Measurements from ENCODE around the gene ICE1.
"Not testable (repeated sequence)": the region's sequence is repeated elsewhere in the genome, so short reads cannot be mapped to it uniquely, and the experiment has no call there.

Gene ICE1

GRCh38 chr5:5483880-5484598 is 61.6 kb downstream of the ICE1 start:
- H3K4me1 ChIP-seq (ENCODE audit: control insufficient read depth, insufficient read depth, low read length, poor library complexity, severe bottlenecking), result no peaks in the 10 kb centered on the region
- no peak overlapping the region for H3K4me3 ChIP-seq (ENCODE audit: insufficient read depth, low read depth, low read length, poor library complexity, severe bottlenecking)
- DNase-seq, result no peak
- peaks cover 11% of the 10 kb centered on the region for H3K36me3 ChIP-seq (ENCODE audit: control insufficient read depth, insufficient read depth, low read length)
- no peaks in the 10 kb centered on the region for H3K9me3 ChIP-seq (ENCODE audit: control insufficient read depth, low read length)
- H3K27ac ChIP-seq (ENCODE audit: insufficient read depth, low read length, poor library complexity, severe bottlenecking), result no peak overlapping the region
- H3K27me3 ChIP-seq (replicated peaks; ENCODE audit: control insufficient read depth, insufficient read depth, low read length, poor library complexity, severe bottlenecking), result no peaks in the 10 kb centered on the region

DNA sequence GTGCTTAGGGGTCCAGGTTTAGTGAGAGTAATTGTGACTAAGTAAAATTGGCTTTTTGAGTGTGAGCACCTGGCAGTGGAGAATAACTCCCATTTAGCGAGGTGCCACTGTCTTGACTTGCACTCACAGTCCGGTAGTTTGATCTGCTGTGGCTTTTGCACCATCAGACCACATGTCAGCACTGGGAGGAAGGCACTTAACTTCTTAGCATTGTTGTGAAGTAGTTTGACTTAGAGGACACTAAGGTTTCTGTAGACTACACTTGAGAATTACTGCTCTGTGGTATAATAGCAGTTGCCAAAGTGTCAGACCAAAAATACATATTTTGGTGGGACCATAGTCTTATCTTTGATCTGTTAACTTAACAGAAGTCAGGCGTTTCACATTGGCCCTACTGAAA is 63.6 kb downstream of the ICE1 start:
- DNase-seq, result no peak
- H3K36me3 ChIP-seq (ENCODE audit: control insufficient read depth, insufficient read depth, low read length), result peaks cover 17% of the 10 kb centered on the region

DNA sequence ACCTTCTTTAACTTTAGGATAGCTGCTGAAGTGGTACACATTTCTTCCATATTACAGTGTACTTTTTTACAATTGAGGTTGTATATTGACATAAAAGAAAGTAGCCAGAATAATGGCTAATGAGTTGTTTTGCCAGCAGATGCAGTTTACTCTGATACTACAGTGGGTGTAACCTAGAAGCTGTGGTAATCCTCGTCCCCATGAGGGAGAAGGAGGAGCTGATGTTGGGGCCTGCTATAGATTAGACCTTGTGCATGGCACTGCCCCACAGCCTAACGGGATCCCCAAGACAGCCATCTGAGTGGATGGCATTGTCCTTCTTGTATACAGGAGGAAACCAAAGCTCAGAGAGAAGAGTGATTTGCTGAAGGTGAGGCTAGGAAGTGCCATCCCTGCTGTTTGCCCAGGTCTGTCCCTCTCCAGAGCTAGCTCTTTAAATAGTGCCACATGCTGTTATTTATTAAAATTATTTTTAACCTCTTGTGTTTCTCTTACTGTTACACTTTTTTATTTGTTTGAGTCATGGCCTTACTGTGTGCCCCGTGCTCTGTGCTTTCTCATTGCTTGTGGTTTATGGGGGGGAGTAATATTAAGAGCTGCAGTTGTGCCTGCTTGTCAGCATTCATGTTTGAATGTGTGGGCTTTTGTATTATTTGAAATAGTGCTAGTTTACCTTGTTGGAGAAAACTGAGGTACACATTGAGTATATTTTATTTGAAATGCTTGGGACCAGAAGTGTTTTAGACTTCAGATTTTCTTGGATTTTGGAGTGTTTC is 65.3 kb downstream of the ICE1 start:
- Histone ChIP-seq H3K9me3 (ENCODE audit: control insufficient read depth, low read length) (no peaks in the 10 kb centered on the region), H3K4me1 (ENCODE audit: control insufficient read depth, insufficient read depth, low read length, poor library complexity, severe bottlenecking) (peaks cover 3% of the 10 kb centered on the region), H3K36me3 (ENCODE audit: control insufficient read depth, insufficient read depth, low read length) (peaks cover 17% of the 10 kb centered on the region), H3K27me3 (replicated peaks; ENCODE audit: control insufficient read depth, insufficient read depth, low read length, poor library complexity, severe bottlenecking) (no peaks in the 10 kb centered on the region), H3K27ac (ENCODE audit: insufficient read depth, low read length, poor library complexity, severe bottlenecking) (no peak overlapping the region), H3K4me3 (ENCODE audit: insufficient read depth, low read depth, low read length, poor library complexity, severe bottlenecking) (no peak overlapping the region)
- no peak for DNase-seq

More for the DNA sequence above, 63.6 kb downstream of the ICE1 start:
- Histone ChIP-seq H3K27ac (ENCODE audit: insufficient read depth, low read length, poor library complexity, severe bottlenecking) (no peak overlapping the region), H3K9me3 (ENCODE audit: control insufficient read depth, low read length) (no peaks in the 10 kb centered on the region), H3K4me1 (ENCODE audit: control insufficient read depth, insufficient read depth, low read length, poor library complexity, severe bottlenecking) (no peaks in the 10 kb centered on the region), H3K27me3 (replicated peaks; ENCODE audit: control insufficient read depth, insufficient read depth, low read length, poor library complexity, severe bottlenecking) (no peaks in the 10 kb centered on the region), H3K4me3 (ENCODE audit: insufficient read depth, low read depth, low read length, poor library complexity, severe bottlenecking) (no peak overlapping the region)

DNA sequence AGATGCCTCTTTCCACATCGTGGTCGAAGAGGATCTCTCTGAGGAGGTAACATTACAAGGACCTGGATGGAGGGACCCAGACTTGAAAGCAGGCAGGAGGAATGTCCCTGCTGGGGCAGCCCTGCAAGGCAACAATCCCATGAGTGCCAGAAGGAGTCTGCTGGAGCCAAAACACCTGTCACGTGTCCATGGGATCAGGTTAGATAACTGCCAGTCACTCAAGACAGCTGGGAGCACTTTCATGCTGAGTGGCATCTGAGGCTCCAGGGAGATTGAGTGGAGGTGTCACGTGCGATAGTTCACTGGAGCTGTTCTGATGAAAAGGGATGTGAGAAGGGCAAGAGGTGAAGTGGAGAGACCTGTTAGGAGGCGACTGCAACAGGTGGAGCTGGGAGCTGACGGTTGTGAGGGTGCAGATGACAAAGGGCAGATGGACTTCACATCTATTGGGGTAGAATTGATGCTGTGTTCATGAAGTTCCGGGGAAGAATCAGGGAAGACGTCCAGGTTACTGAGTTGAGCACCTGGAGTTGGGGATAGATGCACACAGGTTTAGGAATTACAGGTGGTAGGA is 68.4 kb downstream of the ICE1 start:
- H3K4me3 ChIP-seq (ENCODE audit: insufficient read depth, low read depth, low read length, poor library complexity, severe bottlenecking), result no peak overlapping the region
- no peak for DNase-seq
- peaks cover 17% of the 10 kb centered on the region for H3K36me3 ChIP-seq (ENCODE audit: control insufficient read depth, insufficient read depth, low read length)
- peaks cover 14% of the 10 kb centered on the region for H3K4me1 ChIP-seq (ENCODE audit: control insufficient read depth, insufficient read depth, low read length, poor library complexity, severe bottlenecking)
- H3K27ac ChIP-seq (ENCODE audit: insufficient read depth, low read length, poor library complexity, severe bottlenecking), result no peak overlapping the region
- H3K27me3 ChIP-seq (replicated peaks; ENCODE audit: control insufficient read depth, insufficient read depth, low read length, poor library complexity, severe bottlenecking), result no peaks in the 10 kb centered on the region
- H3K9me3 ChIP-seq (ENCODE audit: control insufficient read depth, low read length), result no peaks in the 10 kb centered on the region

GRCh38 chr5:5492087-5492933 is 69.8 kb downstream of the ICE1 start:
- Histone ChIP-seq H3K27ac (ENCODE audit: insufficient read depth, low read length, poor library complexity, severe bottlenecking) (no peak overlapping the region), H3K27me3 (replicated peaks; ENCODE audit: control insufficient read depth, insufficient read depth, low read length, poor library complexity, severe bottlenecking) (no peaks in the 10 kb centered on the region), H3K4me3 (ENCODE audit: insufficient read depth, low read depth, low read length, poor library complexity, severe bottlenecking) (no peak overlapping the region), H3K9me3 (ENCODE audit: control insufficient read depth, low read length) (no peaks in the 10 kb centered on the region), H3K4me1 (ENCODE audit: control insufficient read depth, insufficient read depth, low read length, poor library complexity, severe bottlenecking) (peaks cover 17% of the 10 kb centered on the region), H3K36me3 (ENCODE audit: control insufficient read depth, insufficient read depth, low read length) (peaks cover 10% of the 10 kb centered on the region)
- DNase-seq, result peak in 1 of 3 donors; percentile 28

DNA sequence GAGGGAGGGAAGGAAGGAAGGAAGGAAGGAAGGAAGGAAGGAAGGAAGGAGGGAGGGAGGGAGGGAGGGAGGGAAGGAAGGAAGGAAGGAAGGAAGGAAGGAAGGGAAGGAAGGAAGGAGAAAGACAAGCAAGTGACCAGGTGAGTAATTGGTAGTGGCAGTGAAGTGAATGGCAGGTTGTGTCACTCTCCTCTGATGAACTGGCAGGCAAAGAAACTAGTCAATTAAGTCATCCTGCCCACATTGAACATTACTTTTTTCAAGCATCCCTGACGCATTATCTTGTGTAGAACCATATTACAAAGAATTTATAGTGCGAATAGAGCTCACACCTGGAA is 70.4 kb downstream of the ICE1 start:
- not testable (repeated sequence) for H3K36me3 ChIP-seq (ENCODE audit: control insufficient read depth, insufficient read depth, low read length); DNase-seq; H3K27ac ChIP-seq (ENCODE audit: insufficient read depth, low read length, poor library complexity, severe bottlenecking); H3K9me3 ChIP-seq (ENCODE audit: control insufficient read depth, low read length); H3K4me3 ChIP-seq (ENCODE audit: insufficient read depth, low read depth, low read length, poor library complexity, severe bottlenecking); H3K27me3 ChIP-seq (replicated peaks; ENCODE audit: control insufficient read depth, insufficient read depth, low read length, poor library complexity, severe bottlenecking)
- H3K4me1 ChIP-seq (ENCODE audit: control insufficient read depth, insufficient read depth, low read length, poor library complexity, severe bottlenecking), result peaks cover 17% of the 10 kb centered on the region

GRCh38 chr5:5494489-5495402 is 72.3 kb downstream of the ICE1 start:
- H3K36me3 ChIP-seq (ENCODE audit: control insufficient read depth, insufficient read depth, low read length), result no peaks in the 10 kb centered on the region
- H3K27ac ChIP-seq (ENCODE audit: insufficient read depth, low read length, poor library complexity, severe bottlenecking), result no peak overlapping the region
- peak; percentile 80 to 85 (median 81) for DNase-seq
- no peaks in the 10 kb centered on the region for H3K9me3 ChIP-seq (ENCODE audit: control insufficient read depth, low read length)
- no peak overlapping the region for H3K4me3 ChIP-seq (ENCODE audit: insufficient read depth, low read depth, low read length, poor library complexity, severe bottlenecking)
- H3K4me1 ChIP-seq (ENCODE audit: control insufficient read depth, insufficient read depth, low read length, poor library complexity, severe bottlenecking), result peaks cover 17% of the 10 kb centered on the region
- H3K27me3 ChIP-seq (replicated peaks; ENCODE audit: control insufficient read depth, insufficient read depth, low read length, poor library complexity, severe bottlenecking), result no peaks in the 10 kb centered on the region

GRCh38 chr5:5497152-5497788 is 74.8 kb downstream of the ICE1 start:
- no peak overlapping the region for H3K4me3 ChIP-seq (ENCODE audit: insufficient read depth, low read depth, low read length, poor library complexity, severe bottlenecking)
- peaks cover 17% of the 10 kb centered on the region for H3K4me1 ChIP-seq (ENCODE audit: control insufficient read depth, insufficient read depth, low read length, poor library complexity, severe bottlenecking)
- H3K36me3 ChIP-seq (ENCODE audit: control insufficient read depth, insufficient read depth, low read length), result no peaks in the 10 kb centered on the region
- no peaks in the 10 kb centered on the region for H3K27me3 ChIP-seq (replicated peaks; ENCODE audit: control insufficient read depth, insufficient read depth, low read length, poor library complexity, severe bottlenecking)
- DNase-seq, result no peak
- H3K9me3 ChIP-seq (ENCODE audit: control insufficient read depth, low read length), result no peaks in the 10 kb centered on the region
- no peak overlapping the region for H3K27ac ChIP-seq (ENCODE audit: insufficient read depth, low read length, poor library complexity, severe bottlenecking)

- Histone ChIP-seq H3K27me3 (replicated peaks; ENCODE audit: control insufficient read depth, insufficient read depth, low read length, poor library complexity, severe bottlenecking) (no peaks in the 10 kb centered on the region), H3K4me3 (ENCODE audit: insufficient read depth, low read depth, low read length, poor library complexity, severe bottlenecking) (no peak overlapping the region), H3K36me3 (ENCODE audit: control insufficient read depth, insufficient read depth, low read length) (no peaks in the 10 kb centered on the region), H3K27ac (ENCODE audit: insufficient read depth, low read length, poor library complexity, severe bottlenecking) (no peak overlapping the region), H3K9me3 (ENCODE audit: control insufficient read depth, low read length) (no peaks in the 10 kb centered on the region), H3K4me1 (ENCODE audit: control insufficient read depth, insufficient read depth, low read length, poor library complexity, severe bottlenecking) (peaks cover 7% of the 10 kb centered on the region)
- DNase-seq, result no peak
Measured at GRCh38 chr5:5499442-5499841, 77.0 kb downstream of the ICE1 start.
